22Rv1 (cell line): ENCODE results near the gene SYTL3.
"Not testable (repeated sequence)": the region's sequence is repeated elsewhere in the genome, so short reads cannot be mapped to it uniquely, and the experiment has no call there.

ENCODE experiments used
- H3K27ac ChIP-seq: fragments of 450-650 bp; 2 replicates; pipeline ENCODE4 v1.5.1; 2017
- CTCF ChIP-seq: fragments of 450-650 bp; IDR thresholded peaks from 2 replicates; pipeline ENCODE4 v1.5.1; 2017; ENCODE audit warnings: mild to moderate bottlenecking
- ZFX ChIP-seq: fragments of 450-650 bp; IDR thresholded peaks from 2 replicates; pipeline ENCODE4 v1.6.1; 2017; ENCODE audit warnings: antibody characterized with exemption, borderline replicate concordance

The SYTL3 gene

GRCh38 chr6:158649289-158650143 is at the start of gene SYTL3:
Gene SYTL3, plus strand, starts transcription at chr6:158650054. Its CDS starts 13,215 bp downstream, at chr6:158663269.
- TF ChIP-seq ZFX (no peak), CTCF (no peak)
- no peak within 1 kb of the TSS for H3K27ac ChIP-seq

- TF ChIP-seq CTCF (no peak), ZFX (no peak)
- H3K27ac ChIP-seq: no peak overlapping the region
Measured at GRCh38 chr6:158603261-158604047, 46.4 kb upstream of the SYTL3 start.

- no peak for TF ChIP-seq CTCF
- no peak for TF ChIP-seq ZFX
- no peak overlapping the region for H3K27ac ChIP-seq
Measured at GRCh38 chr6:158604048-158604406, 45.8 kb upstream of the SYTL3 start.

GRCh38 chr6:158605266-158605878 is 44.5 kb upstream of the SYTL3 start:
- TF ChIP-seq ZFX: no peak
- TF ChIP-seq CTCF: peak; percentile 80
- no peak overlapping the region for H3K27ac ChIP-seq

- not testable (repeated sequence) for H3K27ac ChIP-seq
Measured at GRCh38 chr6:158606011-158606410, 43.8 kb upstream of the SYTL3 start.

- no peak overlapping the region for H3K27ac ChIP-seq
- no peak for TF ChIP-seq CTCF
- TF ChIP-seq ZFX: no peak
Measured at GRCh38 chr6:158606935-158607334, 42.9 kb upstream of the SYTL3 start.

GRCh38 chr6:158607411-158608170 is 42.3 kb upstream of the SYTL3 start:
- no peak overlapping the region for H3K27ac ChIP-seq
- TF ChIP-seq CTCF: no peak
- no peak for TF ChIP-seq ZFX
